Calu3 (cell line): Measurements from ENCODE around the gene MRM2. TPM values are rescaled to one million over a fixed set of nuclear protein-coding genes. Genes with fewer than 3 reads are reported as not detected.

Experiments used
- BruUV-seq: library from RNA; stranded (reverse); fragments of 400-500 nt; replicated peaks from 2 replicates; lab custom pipeline; 2021; lab: Mats Ljungman, UMichigan
- CTCF ChIA-PET: fragments of 300-600 bp; sonication (Branson Sonifier 250); formaldehyde crosslinking; loops from one replicate; lab custom pipeline; 2022; ENCODE audit warnings: antibody characterized with exemption; lab: Charles Lee
- DNase-seq: peaks from one replicate; pipeline ENCODE4 v3.0.0; 2022
- H3K27ac Mint-ChIP-seq: one replicate; pipeline ENCODE4 v1.8.0; 2022; ENCODE audit warnings: mixed read lengths; ENCODE audit not compliant: unreplicated experiment
- H3K27me3 Mint-ChIP-seq: one replicate; pipeline ENCODE4 v1.8.0; 2022; ENCODE audit warnings: mixed read lengths; ENCODE audit not compliant: unreplicated experiment
- H3K36me3 Mint-ChIP-seq: one replicate; pipeline ENCODE4 v1.8.0; 2022; ENCODE audit warnings: mild to moderate bottlenecking, moderate library complexity, mixed read lengths; ENCODE audit not compliant: insufficient read depth, unreplicated experiment
- H3K4me1 Mint-ChIP-seq: one replicate; pipeline ENCODE4 v1.8.0; 2022; ENCODE audit warnings: mild to moderate bottlenecking, low read depth, mixed read lengths; ENCODE audit not compliant: unreplicated experiment
- H3K4me3 Mint-ChIP-seq: one replicate; pipeline ENCODE4 v1.8.0; 2022; ENCODE audit warnings: mild to moderate bottlenecking, low read depth, moderate library complexity, mixed read lengths; ENCODE audit not compliant: unreplicated experiment
- H3K9me3 Mint-ChIP-seq: one replicate; pipeline ENCODE4 v1.8.0; 2022; ENCODE audit warnings: low read depth, mixed read lengths; ENCODE audit not compliant: unreplicated experiment
- intact Hi-C: fragments of 100-400 bp; cut with micrococcal nuclease; formaldehyde crosslinking; loops from one replicate; pipeline ENCODE4 v1.10.0; 2022; ENCODE audit not compliant: unreplicated experiment
- total RNA-seq: library from RNA; stranded (reverse); gene quantifications from 2 replicates; pipeline ENCODE4 v1.2.3, GENCODE V29; 2022
- TF ChIP-seq, protein P1 (sequence below): fragments of 200-600 bp; IDR thresholded peaks from one replicate; pipeline ENCODE4 v1.8.0; 2022; ENCODE audit warnings: antibody characterized with exemption; ENCODE audit not compliant: unreplicated experiment

MRM2 gene
- total RNA-seq, 1 experiment from 2014 or later = 64.3 TPM

DNA sequence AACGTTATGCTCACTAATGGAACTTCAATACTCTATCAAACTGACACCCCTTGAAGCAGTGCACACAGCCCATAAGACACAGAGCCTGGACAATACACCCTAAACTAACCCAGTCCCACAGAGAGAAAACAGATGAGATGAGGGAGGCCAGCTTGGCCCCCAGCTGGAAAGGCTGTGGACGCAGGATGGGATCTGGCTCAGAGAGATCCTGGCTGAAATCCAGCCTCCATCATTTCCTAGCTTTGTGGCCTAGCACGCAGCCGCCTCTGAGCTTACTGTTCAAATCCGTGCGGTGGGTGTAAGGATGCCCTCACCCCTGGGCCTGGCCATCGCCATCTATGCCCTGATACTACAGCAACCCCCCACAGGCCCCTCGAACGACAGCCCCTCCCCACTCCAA, 39.5 kb upstream of the MRM2 start:
- H3K27ac Mint-ChIP-seq = no peak overlapping the region
- H3K27me3 Mint-ChIP-seq = no peaks in the 10 kb centered on the region
- TF ChIP-seq, protein P1, sequence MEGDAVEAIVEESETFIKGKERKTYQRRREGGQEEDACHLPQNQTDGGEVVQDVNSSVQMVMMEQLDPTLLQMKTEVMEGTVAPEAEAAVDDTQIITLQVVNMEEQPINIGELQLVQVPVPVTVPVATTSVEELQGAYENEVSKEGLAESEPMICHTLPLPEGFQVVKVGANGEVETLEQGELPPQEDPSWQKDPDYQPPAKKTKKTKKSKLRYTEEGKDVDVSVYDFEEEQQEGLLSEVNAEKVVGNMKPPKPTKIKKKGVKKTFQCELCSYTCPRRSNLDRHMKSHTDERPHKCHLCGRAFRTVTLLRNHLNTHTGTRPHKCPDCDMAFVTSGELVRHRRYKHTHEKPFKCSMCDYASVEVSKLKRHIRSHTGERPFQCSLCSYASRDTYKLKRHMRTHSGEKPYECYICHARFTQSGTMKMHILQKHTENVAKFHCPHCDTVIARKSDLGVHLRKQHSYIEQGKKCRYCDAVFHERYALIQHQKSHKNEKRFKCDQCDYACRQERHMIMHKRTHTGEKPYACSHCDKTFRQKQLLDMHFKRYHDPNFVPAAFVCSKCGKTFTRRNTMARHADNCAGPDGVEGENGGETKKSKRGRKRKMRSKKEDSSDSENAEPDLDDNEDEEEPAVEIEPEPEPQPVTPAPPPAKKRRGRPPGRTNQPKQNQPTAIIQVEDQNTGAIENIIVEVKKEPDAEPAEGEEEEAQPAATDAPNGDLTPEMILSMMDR = no peak

DNA sequence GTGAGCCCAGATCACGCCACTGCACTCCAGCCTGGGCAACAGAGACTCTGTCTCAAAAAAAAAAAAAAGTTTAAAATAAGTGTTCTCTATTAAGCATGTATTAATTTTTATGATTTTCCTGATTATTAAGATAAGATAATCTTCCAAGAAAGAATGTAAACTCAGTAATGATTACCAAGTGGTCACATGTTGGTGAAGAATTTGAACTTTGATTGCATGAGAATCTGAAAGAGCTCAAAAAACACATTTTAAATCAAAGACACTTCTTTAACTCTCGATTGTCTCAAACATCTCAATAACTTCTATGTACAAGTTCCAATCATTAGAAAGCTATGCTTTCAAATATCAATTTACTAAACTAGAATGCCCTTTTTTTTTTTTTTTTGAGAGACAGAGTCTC, 38.4 kb upstream of the MRM2 start:
- Mint-ChIP-seq H3K4me1 (no peaks in the 10 kb centered on the region), H3K9me3 (no peaks in the 10 kb centered on the region), H3K4me3 (no peak overlapping the region), H3K36me3 (no peaks in the 10 kb centered on the region), H3K27ac (no peak overlapping the region), H3K27me3 (no peaks in the 10 kb centered on the region)
- TF ChIP-seq, protein P1 = no peak
- CTCF ChIA-PET = interaction anchor here (0.7 to 1.1 kb wide), 2 partner anchors 11 to 124 kb away, joined by 5 read pairs; no protein-coding TSS in a partner anchor
- no peak for DNase-seq
- no TSS peak for BruUV-seq
- intact Hi-C loops = no loop called here

More for the DNA sequence above, 39.5 kb upstream of the MRM2 start:
- no peaks in the 10 kb centered on the region for H3K9me3 Mint-ChIP-seq
- no peaks in the 10 kb centered on the region for H3K36me3 Mint-ChIP-seq
- DNase-seq = no peak
- intact Hi-C loops = no loop called here
- no peak overlapping the region for H3K4me3 Mint-ChIP-seq
- CTCF ChIA-PET = interaction anchor here (0.9 kb wide), 1 partner anchor 13 kb away, joined by 4 read pairs; no protein-coding TSS in a partner anchor
- no peaks in the 10 kb centered on the region for H3K4me1 Mint-ChIP-seq
- BruUV-seq = no TSS peak

DNA sequence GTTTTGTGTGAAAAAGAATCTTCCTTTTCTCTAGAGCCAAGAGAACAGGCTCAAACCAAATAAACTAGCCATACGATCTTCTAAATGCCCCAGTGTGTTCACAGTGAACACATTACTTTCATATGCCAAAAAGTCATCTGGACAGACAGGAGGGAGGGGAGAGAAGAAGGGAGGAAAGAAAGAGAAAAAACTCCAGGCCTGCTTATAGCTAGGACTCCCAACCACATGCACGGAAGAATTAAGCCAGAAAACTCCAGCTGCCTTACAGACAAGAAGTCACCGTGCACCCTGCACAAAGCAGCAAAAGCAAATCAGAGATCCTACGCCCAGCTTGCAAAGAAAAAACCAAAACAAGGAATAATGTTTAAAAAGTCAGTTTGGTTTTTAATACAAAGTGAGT, 37.9 kb upstream of the MRM2 start:
- Mint-ChIP-seq H3K27me3 (no peaks in the 10 kb centered on the region), H3K4me3 (no peak overlapping the region), H3K27ac (no peak overlapping the region), H3K4me1 (no peaks in the 10 kb centered on the region), H3K9me3 (no peaks in the 10 kb centered on the region), H3K36me3 (no peaks in the 10 kb centered on the region)
- no peak for DNase-seq
- TF ChIP-seq, protein P1 = no peak
- intact Hi-C loops = no loop called here
- BruUV-seq = no TSS peak
- CTCF ChIA-PET = interaction anchor here (0.7 to 1.1 kb wide), 2 partner anchors 12 to 125 kb away, joined by 5 read pairs; no protein-coding TSS in a partner anchor

DNA sequence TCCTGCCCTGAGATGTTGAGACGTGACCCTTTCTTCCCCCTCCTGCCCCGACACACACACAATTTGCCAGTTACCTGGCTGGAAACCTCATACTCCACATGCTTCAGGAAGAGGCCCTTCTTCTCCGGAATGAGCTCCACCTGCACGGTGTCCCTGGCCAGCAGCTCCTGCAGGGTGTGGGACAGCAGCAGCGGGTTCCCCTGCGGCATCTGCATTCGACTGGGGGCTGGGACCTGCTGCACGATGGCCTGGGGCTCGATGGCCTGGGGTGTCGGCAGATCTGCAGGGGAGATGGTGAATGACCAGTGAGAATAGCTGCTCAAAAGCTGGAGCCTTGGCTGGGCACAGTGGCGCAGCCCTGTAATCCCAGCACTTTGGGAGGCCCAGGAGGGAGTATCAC, 36.0 kb upstream of the MRM2 start:
- CTCF ChIA-PET = no interaction called here
- H3K27ac Mint-ChIP-seq = no peak overlapping the region
- TF ChIP-seq, protein P1 = no peak
- H3K9me3 Mint-ChIP-seq = no peaks in the 10 kb centered on the region
- no peaks in the 10 kb centered on the region for H3K36me3 Mint-ChIP-seq
- BruUV-seq = no TSS peak
- intact Hi-C loops = no loop called here
- no peaks in the 10 kb centered on the region for H3K4me1 Mint-ChIP-seq
- DNase-seq = no peak
- H3K4me3 Mint-ChIP-seq = no peak overlapping the region
- H3K27me3 Mint-ChIP-seq = no peaks in the 10 kb centered on the region
